GM19397 (cell line): ENCODE measurements around the gene SLC6A2.

Experiments
- ATAC-seq: cut with Tn5 transposase; IDR thresholded peaks from one replicate; pipeline ENCODE4 v1.9.1; 2021; ENCODE audit warnings: mild to moderate bottlenecking, moderate library complexity; ENCODE audit not compliant: unreplicated experiment

The SLC6A2 gene

DNA sequence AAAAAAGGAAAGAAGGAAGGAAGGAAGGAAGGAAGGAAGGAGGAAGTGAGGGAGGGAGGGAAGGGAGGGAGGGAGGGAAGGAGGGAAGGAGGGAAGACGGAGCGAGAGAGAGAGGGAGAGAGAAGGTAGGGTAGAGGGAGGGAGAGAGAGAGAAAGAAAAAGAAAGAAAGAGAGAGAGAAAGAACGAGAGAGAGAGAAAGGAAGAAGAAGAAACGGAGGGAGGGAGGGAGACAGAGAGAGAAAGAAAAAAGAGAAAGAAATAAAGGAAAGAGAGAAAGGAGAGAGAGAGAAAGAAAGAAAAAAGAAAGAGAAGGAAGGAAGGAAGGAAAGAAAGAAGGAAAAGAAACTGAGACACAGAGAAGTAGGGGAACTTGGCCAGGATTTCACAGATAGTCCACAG lies 8.4 kb upstream of the SLC6A2 start:
- no peak for ATAC-seq

DNA sequence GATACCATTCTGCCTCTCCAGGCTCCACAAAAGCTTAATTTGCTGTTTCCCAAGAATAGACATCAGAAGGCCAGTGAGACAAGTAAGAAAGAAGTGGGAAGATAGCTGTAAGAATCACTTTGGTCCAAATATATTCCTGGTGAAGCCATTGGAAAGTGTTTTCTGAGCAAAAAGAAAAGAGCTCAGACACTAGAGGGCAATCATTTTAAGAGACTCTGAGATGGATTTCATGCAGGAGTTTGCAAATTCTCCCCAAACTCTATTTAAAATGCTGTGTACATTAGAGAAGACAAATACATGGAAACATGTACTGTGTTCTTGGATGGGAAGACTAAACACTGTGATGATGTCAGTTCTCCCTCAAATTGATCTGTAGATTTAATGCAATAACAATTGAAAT lies 8.0 kb upstream of the SLC6A2 start:
- no peak for ATAC-seq

DNA sequence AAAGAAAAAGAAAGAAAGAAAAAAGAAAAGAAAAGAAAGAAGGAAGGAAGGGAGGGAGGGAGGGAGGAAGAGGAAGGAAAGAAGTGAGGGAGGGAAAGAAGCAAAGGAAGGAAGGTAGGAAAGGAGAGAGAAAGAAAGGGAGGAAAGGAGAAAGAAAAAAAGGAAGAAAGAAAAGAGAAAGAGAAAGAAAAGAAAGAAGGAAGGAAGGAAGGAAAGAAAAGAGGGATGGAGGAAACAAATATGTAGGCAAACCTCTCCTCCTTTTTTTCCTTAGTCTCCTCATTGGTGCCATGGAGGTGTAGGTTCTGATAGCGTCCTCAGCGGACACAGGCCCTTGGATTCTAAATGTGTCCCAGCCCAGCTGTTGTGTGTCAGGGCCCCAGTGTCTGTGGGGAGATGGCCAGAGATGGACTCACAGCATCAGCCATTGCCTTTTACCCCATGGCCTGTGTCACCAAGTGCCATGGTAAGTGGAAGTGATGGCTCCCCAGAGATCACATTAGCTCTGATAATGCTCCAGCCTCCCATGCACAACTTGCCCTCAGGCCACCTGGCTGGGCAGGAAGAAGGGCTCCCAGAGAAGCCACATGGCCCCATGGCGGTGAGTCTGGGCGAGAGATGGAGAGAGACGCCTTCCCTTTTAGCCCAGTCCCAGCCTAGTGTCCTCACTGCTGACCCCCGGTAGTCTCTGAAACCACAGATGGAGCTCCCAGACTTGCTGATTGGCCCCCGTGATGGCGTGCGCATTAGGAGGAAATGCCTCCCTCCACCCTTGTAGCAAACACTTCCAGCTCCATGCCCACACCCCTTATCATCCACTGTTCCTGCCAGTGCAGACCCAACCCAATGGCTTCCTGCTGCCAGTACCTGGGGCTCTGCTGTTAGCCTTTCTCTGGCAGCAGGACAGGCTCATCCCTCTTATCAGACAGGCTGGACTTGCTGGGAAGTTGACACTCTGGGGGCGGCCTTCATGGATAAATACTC lies 3.7 kb upstream of the SLC6A2 start:
- no peak for ATAC-seq

DNA sequence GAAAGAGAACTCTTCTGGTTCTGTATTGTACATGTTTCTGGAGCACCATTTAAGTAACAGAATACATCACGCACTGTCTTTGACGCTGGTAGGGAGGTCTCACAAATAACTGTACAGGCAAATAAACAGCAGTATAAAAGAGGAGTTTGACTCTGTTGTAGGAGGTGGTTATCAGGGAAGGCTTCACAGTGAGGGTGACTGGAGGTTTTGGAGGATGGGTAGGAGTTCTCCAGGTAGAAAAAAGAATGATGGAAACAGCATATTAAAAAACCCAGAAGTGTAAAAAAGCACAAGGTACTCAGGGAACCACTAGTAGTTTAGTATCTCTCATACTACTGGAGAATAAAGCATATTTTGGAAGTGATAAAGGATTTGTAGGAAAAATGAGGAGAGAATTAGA lies 2.7 kb upstream of the SLC6A2 start:
- no peak for ATAC-seq

DNA sequence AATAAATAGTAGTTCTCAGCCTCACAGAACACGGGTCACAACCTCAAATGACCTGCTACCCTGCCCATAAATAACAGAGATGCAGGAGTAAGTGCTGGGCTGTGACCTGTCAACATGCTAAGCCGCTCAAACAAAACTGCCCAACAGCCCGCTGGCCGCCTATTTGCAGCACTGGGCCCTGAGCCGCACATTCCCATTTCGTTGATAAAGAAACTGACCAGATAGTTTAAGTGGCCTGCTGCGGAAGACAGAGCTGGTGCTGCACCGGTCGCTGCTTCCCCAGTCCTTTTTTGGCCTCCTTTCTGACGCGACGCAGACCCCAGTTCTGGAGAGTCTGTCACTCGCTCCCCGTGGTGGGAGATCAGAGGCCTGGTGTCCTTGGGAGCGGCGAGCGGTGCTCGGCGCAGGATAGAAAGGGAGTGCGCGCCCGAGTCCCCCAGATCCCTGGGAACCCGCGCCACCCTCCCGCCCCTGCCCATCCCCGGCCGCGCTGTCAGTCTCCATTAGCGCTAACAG lies 349 bp upstream of the SLC6A2 start:
- no peak for ATAC-seq

DNA sequence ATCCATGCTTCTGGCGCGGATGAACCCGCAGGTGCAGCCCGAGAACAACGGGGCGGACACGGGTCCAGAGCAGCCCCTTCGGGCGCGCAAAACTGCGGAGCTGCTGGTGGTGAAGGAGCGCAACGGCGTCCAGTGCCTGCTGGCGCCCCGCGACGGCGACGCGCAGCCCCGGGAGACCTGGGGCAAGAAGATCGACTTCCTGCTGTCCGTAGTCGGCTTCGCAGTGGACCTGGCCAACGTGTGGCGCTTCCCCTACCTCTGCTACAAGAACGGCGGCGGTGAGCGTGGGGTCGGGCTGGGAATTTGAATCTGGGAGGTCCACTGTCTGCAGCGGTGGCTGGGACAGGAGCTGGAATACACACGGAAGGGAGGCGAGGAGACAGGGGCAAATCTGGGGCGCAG lies 904 bp downstream of the SLC6A2 start:
- ATAC-seq = no peak

DNA sequence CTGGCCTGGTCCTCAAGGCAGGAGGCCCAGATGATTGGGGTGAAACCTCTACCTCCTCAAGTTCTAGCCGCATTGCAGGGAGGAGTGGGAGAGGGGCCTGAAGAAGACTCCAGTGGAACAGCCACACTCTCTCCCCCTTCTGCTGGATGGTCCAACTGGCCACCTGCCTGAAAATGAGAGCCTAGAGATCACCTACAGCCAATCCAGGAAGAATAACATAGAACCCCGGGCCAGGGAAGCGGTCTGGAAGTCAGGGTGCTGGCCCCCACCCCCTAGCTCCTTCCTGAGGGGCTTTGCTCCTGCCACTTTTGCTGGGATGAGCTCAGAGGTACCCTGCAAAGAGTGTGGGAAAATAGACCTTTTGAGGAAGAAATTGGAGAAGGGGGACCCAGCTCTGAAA lies 1.8 kb downstream of the SLC6A2 start:
- ATAC-seq = no peak

DNA sequence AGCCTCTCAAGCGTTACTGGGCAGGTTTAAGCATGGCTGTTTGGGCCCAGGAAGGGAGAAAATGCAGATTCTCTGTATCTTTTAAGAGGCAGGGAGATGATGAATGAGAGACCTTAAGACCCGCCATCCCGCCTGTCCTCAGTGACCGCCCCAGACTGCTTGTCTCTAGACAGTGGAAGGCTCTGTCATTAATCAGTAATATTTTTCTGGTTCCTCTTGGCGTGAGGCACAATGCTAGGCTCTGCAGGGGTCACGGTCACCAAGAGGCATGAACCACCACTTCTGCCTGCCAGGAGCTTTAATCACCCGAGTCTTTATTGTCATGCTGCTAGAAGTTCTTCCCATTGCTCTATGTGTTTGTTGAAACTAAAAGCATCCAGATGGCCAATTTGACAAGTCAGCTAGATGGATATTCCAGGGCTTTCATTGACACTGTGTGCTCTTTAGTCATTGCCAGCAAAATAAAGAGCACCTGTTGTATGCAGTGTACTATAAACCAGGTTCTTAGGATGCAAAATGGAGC lies 3.2 kb downstream of the SLC6A2 start:
- no peak for ATAC-seq

DNA sequence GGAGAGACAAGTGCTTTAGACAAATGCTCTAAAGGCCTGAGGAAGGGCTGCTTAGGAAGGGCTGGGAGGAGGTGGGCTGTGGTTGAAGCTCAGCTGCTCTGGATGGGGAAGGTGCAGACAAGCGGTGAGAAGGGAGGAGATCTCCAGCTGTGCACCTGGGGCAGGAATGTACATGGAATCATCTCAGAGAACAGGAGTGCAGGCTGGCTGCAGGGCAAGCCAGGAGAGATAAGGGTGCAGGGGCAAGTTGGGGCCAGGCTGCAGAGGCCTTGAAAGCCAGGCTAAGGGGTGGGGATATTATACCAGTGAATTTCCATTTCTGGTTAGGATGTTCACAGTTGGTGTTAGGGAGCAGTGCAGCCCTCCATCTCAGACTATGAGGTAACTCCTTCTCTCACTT lies 4.2 kb downstream of the SLC6A2 start:
- no peak for ATAC-seq

DNA sequence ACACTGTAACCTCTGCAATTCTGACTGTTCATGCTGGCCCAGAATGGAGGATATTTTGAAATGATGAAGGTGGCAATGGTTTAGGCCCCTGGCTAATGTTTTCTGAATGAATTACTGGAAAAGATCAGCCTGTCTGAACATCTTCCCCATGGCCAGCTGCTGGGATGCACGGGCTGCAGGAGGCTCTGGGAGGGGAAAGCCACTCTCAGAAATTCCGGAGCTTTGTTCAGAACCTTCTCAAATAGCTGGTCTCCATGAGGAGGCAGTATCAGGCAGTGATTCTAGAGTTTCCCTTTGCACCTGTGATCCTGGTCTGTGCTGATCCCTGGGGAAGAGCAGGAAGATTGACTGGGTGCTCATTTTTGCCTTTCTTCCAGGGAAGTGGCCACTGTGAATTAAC lies 5.0 kb downstream of the SLC6A2 start:
- no peak for ATAC-seq

DNA sequence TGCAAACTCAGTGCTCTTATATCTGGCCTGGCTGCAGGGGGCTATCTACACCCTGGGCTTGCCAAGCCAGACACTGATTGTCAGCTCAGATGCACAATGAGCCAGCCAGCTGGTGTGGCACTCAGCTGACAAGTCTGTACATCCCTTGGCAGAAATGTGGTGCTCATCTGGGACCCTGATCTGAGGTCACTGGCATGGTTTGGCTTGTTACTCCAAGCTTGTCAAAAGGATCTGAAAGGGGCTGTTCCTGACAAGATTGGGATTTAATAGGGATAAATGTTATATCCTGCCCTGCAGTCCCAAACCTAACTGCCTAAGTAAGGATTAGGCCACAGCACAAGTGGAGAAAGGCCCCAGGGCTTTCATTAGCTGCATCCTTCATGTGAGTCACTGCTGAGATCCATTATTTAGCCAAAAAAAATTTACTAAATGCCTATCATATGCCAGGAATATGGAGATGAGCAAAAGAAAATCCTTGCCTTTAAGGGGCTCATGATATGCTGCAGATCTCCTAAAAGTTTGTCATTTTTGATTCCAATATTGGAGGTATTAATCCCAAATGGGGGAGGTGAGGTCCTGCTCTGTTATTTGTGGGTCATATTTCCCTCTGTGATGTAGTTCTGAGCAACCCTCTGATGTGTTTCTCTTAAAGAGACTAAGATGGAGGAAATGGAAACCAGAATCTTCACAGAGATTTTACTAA lies 6.3 kb downstream of the SLC6A2 start:
- ATAC-seq = no peak

DNA sequence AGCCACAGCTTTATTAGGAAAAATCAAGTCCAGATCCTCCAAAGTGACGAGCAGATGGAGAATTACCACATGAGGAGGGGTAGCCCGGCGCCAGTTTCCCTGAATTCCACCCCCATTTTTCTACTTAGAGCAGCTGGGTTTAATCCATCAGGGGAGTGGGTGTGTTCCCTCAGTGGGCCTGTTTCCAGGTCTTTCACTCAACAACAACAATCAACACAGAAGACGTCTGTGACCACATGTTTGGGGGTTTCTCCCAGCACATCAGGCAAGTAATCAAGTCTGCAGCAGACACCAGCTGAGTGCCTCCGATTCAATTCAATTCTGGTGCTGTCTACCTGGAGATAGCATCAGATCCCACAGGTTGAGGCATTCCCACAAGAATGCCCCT lies 6.8 kb downstream of the SLC6A2 start:
- no peak for ATAC-seq

DNA sequence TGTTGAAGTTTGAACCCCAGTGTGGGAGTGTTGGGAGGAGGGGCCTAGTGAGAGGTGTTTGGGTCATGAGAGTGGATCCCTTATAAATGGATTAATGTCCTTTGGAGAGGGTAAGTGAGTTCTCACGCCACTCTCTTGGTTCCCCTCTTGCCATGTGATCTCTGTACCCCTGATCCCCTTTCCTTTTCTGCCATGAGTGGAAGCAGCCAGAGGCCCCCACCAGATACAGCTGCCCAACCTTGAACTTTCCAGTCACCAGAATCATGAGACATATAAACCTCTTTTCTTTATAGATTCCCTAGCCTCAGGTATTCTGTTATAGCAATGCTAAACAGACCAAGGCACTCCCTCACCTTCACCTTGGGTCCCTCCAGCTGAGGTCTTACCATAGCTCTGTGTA lies 7.4 kb downstream of the SLC6A2 start:
- no peak for ATAC-seq

DNA sequence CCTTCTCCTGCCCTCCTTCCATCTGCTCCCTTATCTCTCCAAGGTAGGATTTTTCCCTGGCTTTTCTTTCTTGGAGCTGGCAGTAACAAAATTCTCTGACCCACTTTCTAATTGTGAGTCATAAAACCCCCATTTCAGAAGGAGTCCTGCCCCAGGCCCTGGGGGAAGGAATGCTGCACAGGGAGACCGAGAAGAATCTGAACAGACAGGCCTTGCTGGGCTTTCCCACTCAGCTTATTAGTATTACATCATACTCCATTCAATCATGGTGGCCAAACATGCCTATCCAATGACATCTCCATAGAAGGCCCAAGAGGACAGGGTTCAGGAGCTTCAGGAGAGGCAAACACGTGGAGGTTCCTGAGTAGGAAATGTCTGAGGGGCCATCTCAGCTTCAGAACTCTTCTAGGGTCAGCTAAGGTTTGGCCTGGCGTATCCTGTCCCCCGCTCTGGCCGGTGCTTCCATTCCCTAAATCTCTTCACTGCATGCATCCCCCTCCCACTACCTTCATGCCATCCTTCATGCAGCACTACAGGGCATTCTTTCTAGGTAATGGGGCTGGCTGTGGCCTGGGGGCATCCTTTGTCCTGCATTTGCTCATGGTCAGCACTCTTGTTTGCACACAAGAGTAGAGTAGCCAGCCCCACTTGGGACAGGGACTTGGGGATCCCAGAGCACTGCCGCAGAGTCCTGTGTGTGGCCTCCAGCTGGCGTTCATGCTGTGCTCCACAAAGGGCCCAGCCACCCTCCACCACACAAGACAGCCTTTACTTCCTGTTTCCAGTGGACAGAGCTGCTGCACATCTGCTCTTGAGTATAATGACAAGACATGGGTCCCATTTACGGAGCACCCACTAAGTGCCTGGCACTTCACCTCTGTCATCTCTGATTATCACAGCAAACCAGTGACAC lies 8.2 kb downstream of the SLC6A2 start:
- ATAC-seq = no peak

DNA sequence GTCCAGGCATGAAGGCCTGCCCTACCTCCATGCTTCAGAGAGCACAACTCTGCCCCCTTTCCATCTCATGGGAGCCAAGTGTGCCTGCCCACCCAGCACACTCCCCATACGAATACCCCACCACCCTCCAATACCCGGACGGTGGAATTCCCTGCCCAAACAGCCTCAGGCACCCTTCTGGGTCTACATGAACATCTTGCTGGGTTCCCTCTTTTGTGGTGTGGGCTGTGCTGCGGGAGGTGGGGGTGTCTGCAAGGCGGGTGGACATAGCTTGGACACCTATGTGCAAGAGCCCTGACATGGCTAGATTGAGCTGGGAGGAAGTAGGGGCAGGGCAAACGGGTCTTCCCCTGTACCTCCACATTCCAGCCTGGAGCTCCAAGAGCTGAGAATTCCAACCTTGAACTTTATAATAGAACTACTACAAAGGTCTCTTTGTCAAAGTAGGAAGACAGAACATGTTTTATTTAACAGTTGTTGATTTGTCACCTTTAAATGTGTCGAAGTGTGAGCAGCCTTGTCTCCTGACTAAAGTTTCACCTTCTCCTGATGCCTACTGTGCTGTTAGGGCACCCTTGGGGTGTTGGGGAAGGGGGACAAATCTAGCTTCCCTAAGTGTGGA lies 9.1 kb downstream of the SLC6A2 start:
- ATAC-seq = no peak

DNA sequence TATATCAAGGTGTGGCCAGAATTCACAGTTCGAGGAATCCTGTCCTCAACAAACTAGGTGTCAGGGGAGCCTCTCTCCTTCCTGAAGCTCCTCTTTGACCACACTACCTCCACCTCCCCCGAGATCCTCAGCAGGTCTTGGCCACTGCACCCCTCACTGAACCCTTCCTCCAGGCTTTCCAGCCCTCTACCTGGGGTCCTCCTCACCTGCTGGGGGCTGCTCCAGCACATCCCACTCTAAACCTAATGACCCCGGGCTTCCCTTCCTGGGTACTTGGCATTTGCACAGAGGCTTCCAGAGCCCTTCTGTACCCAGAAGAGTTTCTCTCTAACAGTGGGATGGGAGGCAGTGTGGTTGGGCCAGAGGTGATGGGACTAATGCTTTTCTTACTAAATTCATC lies 9.7 kb downstream of the SLC6A2 start:
- ATAC-seq = no peak

DNA sequence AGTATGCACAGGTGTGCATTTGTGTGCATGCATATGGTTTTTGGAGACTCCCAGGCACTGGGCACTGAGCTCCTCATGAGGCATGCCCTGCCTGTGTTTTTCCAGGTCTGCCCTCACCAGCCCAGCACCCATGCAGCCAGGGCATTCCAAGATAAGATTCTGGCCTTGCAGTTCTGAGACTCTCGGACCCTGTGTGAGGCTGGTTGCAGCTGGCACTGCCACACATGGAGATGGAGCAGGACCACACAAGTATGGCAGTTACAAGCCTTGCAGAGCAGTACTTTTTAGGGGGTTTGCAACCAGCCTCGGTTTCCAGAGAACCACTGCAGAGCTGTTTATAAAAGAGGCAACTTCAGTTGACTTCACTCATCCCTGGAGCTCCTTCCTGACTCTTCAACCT lies 10.2 kb downstream of the SLC6A2 start:
- no peak for ATAC-seq

DNA sequence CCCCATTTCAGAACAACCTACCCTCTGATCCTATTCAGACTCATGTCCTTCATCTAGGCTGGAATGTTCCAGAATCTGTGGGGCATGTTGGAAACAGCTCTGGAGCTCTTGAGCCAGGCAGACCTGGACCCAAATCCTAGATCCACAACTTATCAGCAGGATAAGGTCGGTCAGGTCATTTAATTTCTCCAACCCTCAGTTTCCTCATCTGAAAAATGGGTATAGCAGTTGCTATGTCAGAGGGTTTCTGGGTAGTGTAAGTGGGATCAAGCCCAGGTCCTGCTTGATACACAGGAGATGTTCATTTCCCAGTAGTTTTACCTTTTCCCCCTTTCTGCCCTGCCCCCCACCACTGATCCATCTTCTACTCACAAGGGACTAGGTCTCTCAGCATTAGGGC lies 12.0 kb downstream of the SLC6A2 start:
- ATAC-seq = no peak

DNA sequence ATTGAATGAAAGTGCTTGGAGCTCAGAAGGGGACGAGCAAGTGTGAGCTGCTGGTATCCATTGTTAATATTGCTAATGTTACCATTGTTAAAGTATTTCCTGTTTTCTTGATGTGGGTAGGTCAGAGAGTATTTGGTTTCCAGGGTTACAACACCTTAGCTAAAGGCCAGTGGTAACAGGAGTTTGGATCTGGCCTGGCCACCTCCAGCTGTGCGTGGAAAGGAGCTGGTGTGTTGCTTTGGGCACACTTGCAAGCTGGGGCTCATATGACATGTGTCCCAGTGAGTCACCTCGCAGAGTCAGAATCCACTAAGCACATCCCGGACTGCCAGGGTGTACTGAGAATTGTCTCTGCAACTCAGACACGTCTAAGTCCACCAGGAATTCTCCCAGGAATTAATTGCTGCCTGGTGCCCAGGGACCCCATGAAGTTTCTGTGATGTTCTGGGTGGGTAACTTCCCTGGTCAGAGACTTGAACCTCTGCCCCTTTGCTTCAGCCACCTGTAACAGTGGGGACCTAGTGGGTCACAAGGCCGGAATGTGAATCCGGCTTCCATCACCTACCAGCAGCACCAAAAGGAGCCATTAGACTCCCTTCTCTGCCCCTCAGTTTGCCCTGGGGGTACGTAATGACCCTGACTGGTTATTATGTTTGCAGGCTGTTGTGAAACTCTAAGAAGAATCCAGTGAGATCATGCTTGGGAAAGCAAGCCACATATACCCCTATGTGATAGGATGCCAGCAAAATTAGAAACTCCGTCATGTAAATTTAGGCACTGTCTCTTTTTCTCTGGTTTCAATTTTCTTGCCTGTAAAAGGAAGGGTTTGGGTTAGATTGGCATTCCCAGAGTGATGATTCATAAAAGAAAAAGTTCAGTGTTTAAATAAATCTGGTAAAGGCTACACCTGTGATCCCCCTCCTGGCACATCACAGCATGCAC lies 12.8 kb downstream of the SLC6A2 start:
- ATAC-seq = no peak
